HUES6 (cell line): ENCODE measurements around the gene NOP16.

Source experiments
- H3K27ac ChIP-seq: 2 replicates; pipeline ENCODE4 v1.7.0; 2013; ENCODE audit warnings: low read depth, mild to moderate bottlenecking, low read length, inconsistent platforms
- H3K27me3 ChIP-seq: 2 replicates; pipeline ENCODE4 v1.6.1; 2013; ENCODE audit warnings: low read length; ENCODE audit not compliant: control insufficient read depth, insufficient read depth
- H3K36me3 ChIP-seq: 2 replicates; pipeline ENCODE4 v1.6.1; 2013; ENCODE audit warnings: low read length; ENCODE audit not compliant: control insufficient read depth, insufficient read depth
- H3K4me1 ChIP-seq: 2 replicates; pipeline ENCODE4 v1.6.1; 2013; ENCODE audit warnings: low read length; ENCODE audit not compliant: control insufficient read depth, insufficient read depth
- H3K4me3 ChIP-seq: 2 replicates; pipeline ENCODE4 v1.5.1; 2013; ENCODE audit warnings: low read depth, low read length
- H3K9ac ChIP-seq: one replicate; pipeline ENCODE4 v1.6.1; 2013; ENCODE audit warnings: mild to moderate bottlenecking, low read length
- H3K9me3 ChIP-seq: 2 replicates; pipeline ENCODE4 v1.6.1; 2013; ENCODE audit warnings: low read depth, low read length; ENCODE audit not compliant: control insufficient read depth, insufficient read depth

The NOP16 gene

DNA sequence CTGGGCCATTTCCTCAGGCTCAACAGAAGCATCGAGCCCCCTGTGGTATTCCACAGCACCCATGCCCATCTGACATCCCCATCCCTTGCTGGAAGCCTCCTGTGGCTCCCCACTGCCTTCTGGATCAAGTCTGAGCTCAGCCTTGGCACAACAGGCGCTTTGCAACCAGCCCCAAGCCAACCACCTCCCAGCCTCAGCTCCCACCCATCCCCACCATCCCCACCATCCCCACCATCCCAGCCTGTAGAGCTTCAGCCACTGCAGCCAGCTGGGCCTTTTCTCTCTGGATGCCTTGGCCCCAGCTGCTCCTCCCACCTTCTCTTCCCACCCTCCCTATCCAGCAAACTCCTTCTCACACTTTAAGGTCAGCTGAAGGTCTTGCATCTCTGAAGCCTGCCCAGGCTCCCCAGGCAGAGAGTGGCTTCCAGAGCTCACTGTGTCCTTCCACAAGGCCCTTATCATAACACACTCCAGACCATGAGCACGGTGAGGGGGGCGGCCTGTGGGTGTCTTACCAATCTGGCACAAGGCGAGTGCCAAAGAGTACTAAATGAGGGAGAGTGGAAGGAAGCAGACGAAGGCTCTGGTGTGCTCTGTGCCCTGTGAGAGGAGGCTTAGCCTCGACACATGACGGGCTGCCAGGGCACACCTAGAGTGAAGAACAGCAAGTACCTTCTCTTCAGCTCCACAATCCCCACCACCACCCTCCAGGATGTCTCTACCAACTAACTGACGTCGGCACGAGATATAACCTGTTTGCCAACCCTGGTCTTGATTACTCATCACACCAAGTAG is 6.7 kb upstream of the NOP16 start:
- peaks cover 6% of the 10 kb centered on the region for H3K36me3 ChIP-seq
- no peaks in the 10 kb centered on the region for H3K9me3 ChIP-seq
- H3K27ac ChIP-seq: no peak overlapping the region
- no peaks in the 10 kb centered on the region for H3K27me3 ChIP-seq
- no peaks in the 10 kb centered on the region for H3K4me1 ChIP-seq
- no peak overlapping the region for H3K9ac ChIP-seq
- H3K4me3 ChIP-seq: no peak overlapping the region

DNA sequence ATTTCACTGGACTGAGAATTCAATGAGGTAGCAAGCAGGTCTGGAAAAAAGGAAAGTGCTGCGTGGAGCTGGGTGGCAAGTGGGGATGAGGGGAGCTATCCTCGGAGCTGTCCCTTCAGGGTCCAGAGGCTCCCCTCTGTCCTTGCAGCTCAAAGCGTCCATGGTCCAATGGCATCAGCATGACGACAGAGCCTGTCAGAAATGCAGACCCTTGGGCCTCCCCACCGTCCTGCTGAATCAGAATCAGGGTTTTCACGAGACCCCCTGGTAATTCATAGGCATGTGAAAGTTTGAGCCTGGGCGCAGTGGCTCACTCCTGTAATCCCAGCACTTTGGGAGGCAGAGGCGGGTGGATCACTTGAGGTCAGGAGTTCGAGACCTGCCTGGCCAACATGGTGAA is 5.7 kb upstream of the NOP16 start:
- H3K36me3 ChIP-seq: peaks cover 6% of the 10 kb centered on the region
- no peak overlapping the region for H3K27ac ChIP-seq
- no peaks in the 10 kb centered on the region for H3K9me3 ChIP-seq
- H3K27me3 ChIP-seq: no peaks in the 10 kb centered on the region
- H3K9ac ChIP-seq: no peak overlapping the region
- H3K4me1 ChIP-seq: no peaks in the 10 kb centered on the region
- H3K4me3 ChIP-seq: no peak overlapping the region

DNA sequence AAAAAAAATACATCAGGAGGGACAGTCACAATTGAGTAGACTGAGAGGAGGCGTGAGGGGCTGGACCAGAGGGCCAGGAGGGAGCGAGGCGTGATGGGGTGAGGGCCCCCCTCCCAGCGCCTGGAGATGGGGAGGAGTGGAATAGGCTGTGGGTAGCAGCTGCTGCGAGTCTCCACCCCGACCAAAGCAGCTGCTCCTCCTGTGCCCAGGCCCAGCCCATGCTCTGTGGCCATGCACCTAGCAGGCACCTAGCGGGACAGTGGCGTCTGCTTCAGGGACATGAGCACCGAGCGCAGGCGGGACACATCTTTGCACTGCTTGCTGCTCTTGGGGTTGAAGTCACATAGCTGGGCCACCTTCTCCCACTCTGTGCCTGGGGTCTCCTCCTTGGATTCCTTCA is 4.1 kb upstream of the NOP16 start:
- H3K9me3 ChIP-seq: no peaks in the 10 kb centered on the region
- peaks cover 6% of the 10 kb centered on the region for H3K36me3 ChIP-seq
- H3K9ac ChIP-seq: no peak overlapping the region
- no peaks in the 10 kb centered on the region for H3K27me3 ChIP-seq
- H3K4me1 ChIP-seq: no peaks in the 10 kb centered on the region
- H3K27ac ChIP-seq: no peak overlapping the region
- no peak overlapping the region for H3K4me3 ChIP-seq

DNA sequence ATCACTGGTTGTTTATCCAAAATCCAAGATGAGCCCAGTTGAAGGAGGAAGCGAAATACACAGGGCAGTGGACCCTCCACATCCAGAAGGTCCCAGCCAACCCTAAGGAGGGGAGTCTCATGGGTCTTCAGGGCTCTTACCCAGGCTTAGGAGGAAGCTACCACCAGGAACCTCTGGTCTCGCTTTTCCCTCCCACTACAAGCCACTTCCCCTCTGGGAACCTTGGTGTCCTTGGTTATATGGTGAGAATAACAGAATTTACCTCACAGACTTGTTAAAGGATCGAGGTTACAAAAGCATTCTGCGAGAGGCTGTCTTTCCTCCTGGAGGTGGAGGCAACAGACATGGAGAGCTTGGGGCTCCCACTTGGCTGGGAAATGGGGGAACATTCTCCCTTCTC is 3.6 kb upstream of the NOP16 start:
- H3K9me3 ChIP-seq: no peaks in the 10 kb centered on the region
- peaks cover 4% of the 10 kb centered on the region; the same call in 1 of the 2 replicates for H3K4me1 ChIP-seq
- H3K27ac ChIP-seq: no peak overlapping the region
- no peaks in the 10 kb centered on the region for H3K27me3 ChIP-seq
- no peak overlapping the region for H3K4me3 ChIP-seq
- H3K9ac ChIP-seq: no peak overlapping the region
- peaks cover 9% of the 10 kb centered on the region for H3K36me3 ChIP-seq

GRCh38 chr5:176391479-176391878 is 3.1 kb upstream of the NOP16 start:
- Histone ChIP-seq H3K4me1 (peaks cover 5% of the 10 kb centered on the region; the same call in 1 of the 2 replicates), H3K36me3 (peaks cover 12% of the 10 kb centered on the region), H3K9me3 (no peaks in the 10 kb centered on the region), H3K27me3 (no peaks in the 10 kb centered on the region), H3K9ac (no peak overlapping the region), H3K4me3 (no peak overlapping the region), H3K27ac (no peak overlapping the region)

DNA sequence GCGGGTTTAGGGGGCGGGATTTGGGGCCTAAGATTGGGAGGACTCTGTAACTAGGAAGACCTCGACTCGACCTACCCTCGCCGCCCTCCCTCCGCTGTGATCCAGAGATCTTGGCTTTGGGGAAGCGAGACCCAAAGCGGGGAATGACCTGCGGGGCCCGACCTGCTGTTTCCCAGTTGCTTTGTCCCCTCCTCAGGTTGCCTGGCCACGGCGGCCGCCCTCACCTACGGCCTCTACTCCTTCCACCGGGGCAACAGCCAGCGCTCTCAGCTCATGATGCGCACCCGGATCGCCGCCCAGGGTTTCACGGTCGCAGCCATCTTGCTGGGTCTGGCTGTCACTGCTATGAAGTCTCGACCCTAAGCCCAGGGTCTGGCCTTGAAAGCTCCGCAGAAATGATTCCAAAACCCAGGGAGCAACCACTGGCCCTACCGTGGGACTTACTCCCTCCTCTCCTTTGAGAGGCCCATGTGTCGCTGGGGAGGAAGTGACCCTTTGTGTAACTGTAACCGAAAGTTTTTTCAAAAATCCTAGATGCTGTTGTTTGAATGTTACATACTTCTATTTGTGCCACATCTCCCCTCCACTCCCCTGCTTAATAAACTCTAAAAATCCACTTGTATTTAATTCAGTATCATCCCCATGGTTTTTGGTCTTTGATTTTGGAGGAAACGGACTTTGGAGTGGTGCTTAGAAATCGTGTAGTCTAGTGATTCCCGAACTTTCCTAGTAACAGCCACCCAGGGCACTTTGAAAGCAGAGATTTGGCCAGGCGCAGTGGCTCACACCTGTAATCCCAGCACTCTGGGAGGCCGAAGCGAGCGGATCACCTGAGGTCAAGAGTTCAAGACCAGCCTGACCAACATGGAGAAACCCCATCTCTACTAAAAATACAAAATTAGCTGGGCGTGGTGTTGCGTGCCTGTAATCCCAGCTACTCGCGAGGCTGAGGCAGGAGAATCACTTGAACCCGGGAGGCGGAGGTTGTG is 1.0 kb upstream of the NOP16 start:
- H3K27me3 ChIP-seq: no peaks in the 10 kb centered on the region
- peaks cover 33% of the 10 kb centered on the region for H3K36me3 ChIP-seq
- no peaks in the 10 kb centered on the region for H3K9me3 ChIP-seq
- H3K4me3 ChIP-seq: peak overlapping the region; percentile 87
- H3K9ac ChIP-seq: peak overlapping the region; percentile 97
- peaks cover 5% of the 10 kb centered on the region; the same call in 1 of the 2 replicates for H3K4me1 ChIP-seq
- peak overlapping the region; percentile 62 for H3K27ac ChIP-seq

GRCh38 chr5:176388003-176388443 is 375 bp downstream of the NOP16 start:
- Histone ChIP-seq H3K9ac (peak overlapping the region; percentile 97), H3K9me3 (no peaks in the 10 kb centered on the region), H3K27ac (peak overlapping the region; percentile 97; the same call in 1 of the 2 replicates), H3K27me3 (no peaks in the 10 kb centered on the region), H3K4me1 (peaks cover 5% of the 10 kb centered on the region; the same call in 1 of the 2 replicates), H3K4me3 (peak overlapping the region; percentile 87), H3K36me3 (peaks cover 44% of the 10 kb centered on the region)

DNA sequence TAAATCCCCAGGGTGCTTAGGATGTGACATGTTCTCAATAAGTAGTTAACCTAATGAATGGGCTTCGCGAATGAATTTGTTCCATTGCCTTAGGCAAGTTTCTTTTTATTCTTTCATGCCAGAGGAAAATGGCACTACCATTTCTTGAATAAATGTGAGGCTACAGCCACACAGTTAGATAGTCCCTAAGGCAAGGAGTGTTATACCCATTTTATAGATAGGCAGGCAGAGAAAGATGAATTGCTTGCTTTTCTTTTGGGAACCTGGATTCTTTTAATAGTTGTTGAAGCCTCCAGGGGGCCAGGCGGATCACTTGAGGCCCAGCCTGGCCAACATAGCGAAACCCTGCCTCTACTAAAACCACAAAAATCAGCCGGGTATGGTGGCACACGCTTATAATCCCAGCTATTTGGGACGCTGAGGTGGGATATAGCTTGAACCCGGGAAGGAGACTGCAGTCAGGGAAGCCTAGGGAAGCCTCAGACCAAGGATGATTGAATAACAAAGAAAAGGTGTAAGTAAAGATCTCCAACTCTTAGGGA is 943 bp downstream of the NOP16 start:
- Histone ChIP-seq H3K27ac (no peak overlapping the region), H3K9ac (peak overlapping the region; percentile 97), H3K27me3 (no peaks in the 10 kb centered on the region), H3K36me3 (peaks cover 50% of the 10 kb centered on the region), H3K4me1 (peaks cover 5% of the 10 kb centered on the region; the same call in 1 of the 2 replicates), H3K9me3 (no peaks in the 10 kb centered on the region), H3K4me3 (peak overlapping the region; percentile 87)

GRCh38 chr5:176386491-176386890 is 1.9 kb downstream of the NOP16 start:
- H3K9me3 ChIP-seq: no peaks in the 10 kb centered on the region
- peaks cover 5% of the 10 kb centered on the region; the same call in 1 of the 2 replicates for H3K4me1 ChIP-seq
- no peak overlapping the region for H3K9ac ChIP-seq
- H3K4me3 ChIP-seq: no peak overlapping the region; the same call in 1 of the 2 replicates
- no peaks in the 10 kb centered on the region for H3K27me3 ChIP-seq
- no peak overlapping the region for H3K27ac ChIP-seq
- H3K36me3 ChIP-seq: peaks cover 59% of the 10 kb centered on the region

DNA sequence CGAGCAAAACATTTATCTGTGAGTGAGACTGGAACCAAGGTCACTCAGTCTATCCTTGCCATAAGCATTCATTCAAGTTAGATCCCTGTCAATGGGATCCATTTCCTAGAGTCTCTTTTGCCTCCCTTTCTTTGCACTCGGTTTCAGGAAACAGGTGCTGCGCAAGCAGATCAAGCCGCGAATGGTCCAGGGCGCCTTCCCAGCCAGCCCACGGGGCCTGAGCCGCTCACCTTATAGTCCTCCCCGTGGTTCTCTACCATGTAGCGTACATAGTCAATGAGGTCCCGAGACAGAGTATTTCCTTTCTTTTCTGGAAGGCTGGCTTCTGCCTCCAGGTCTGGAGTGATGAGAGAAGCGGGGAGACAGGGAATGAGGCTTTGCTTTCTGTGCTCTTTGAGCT is 3.4 kb downstream of the NOP16 start:
- Histone ChIP-seq H3K27me3 (no peaks in the 10 kb centered on the region), H3K9ac (no peak overlapping the region), H3K36me3 (peaks cover 64% of the 10 kb centered on the region)

More for the DNA sequence above, 3.4 kb downstream of the NOP16 start:
- H3K4me3 ChIP-seq: no peak overlapping the region
- H3K27ac ChIP-seq: no peak overlapping the region
- no peaks in the 10 kb centered on the region for H3K9me3 ChIP-seq
- H3K4me1 ChIP-seq: peaks cover 5% of the 10 kb centered on the region; the same call in 1 of the 2 replicates
